ENCODE results near the gene FAM217B. TPM values are rescaled to one million over a fixed set of nuclear protein-coding genes. Genes with fewer than 3 reads are reported as not detected.

FAM217B gene
- total RNA-seq, 1 experiment from 2014 or later: 12.1 TPM

GRCh38 chr20:59994697-59995122, 54.5 kb downstream of the FAM217B start:
- in situ Hi-C loops (cut with HindIII; ENCODE audit: low pct_unique_long_range_greater_than_20kb, low sequenced_read_pairs): no loop called here
- peak; percentile 55 for DNase-seq (ENCODE audit: low read depth, low spot score)

- in situ Hi-C loops (cut with HindIII; ENCODE audit: low pct_unique_long_range_greater_than_20kb, low sequenced_read_pairs): no loop called here
- no peak for DNase-seq (ENCODE audit: low read depth, low spot score)
Measured at GRCh38 chr20:59996108-59996507, 55.9 kb downstream of the FAM217B start.

- no peak for DNase-seq (ENCODE audit: low read depth, low spot score)
- in situ Hi-C loops (cut with HindIII; ENCODE audit: low pct_unique_long_range_greater_than_20kb, low sequenced_read_pairs): no loop called here
Measured at GRCh38 chr20:59997896-59998295, 57.7 kb downstream of the FAM217B start.

Other genes starting within 250 kb of the FAM217B start
- gene SYCP2, start 6.8 kb upstream of the FAM217B start, total RNA-seq (2014; rRNA removed; shearing (Covaris generic)): 3.9 and 4.9 TPM in 2 replicates
- 10.1 and 12.2 TPM in 2 replicates for gene PPP1R3D, start 84 bp upstream of the FAM217B start, total RNA-seq (2014; rRNA removed; shearing (Covaris generic))
- 0.27 and 0.45 TPM in 2 replicates for gene CDH26, start 18.0 kb downstream of the FAM217B start, total RNA-seq (2014; rRNA removed; shearing (Covaris generic))